HL-60 (cell line): ENCODE results near the gene MORF4L1.
"Not testable (repeated sequence)": the region's sequence is repeated elsewhere in the genome, so short reads cannot be mapped to it uniquely, and the experiment has no call there.

Source experiments
- DNase-seq, 2 experiments: peaks; one replicate each; pipeline ENCODE4 v3.0.0-alpha.2; 2010 to 2020; ENCODE audit warnings: low read depth in 1 of 2, low spot score in 1 of 2
- H3K27ac ChIP-seq: fragments of 250-450 bp; sonication (Bioruptor Pico); replicated peaks from 2 replicates; pipeline ENCODE4 v1.5.1; 2020; ENCODE audit warnings: mild to moderate bottlenecking, moderate library complexity
- H3K27me3 ChIP-seq: fragments of 250-450 bp; sonication (Bioruptor Pico); 2 replicates; pipeline ENCODE4 v1.5.1; 2021; ENCODE audit warnings: mild to moderate bottlenecking, moderate library complexity; ENCODE audit not compliant: insufficient read depth, poor library complexity, severe bottlenecking
- H3K4me3 ChIP-seq: replicated peaks from 2 replicates; pipeline ENCODE4 v1.5.1; 2011; ENCODE audit warnings: mild to moderate bottlenecking, control low read depth, low read length; ENCODE audit not compliant: insufficient read depth
- CTCF ChIP-seq: IDR thresholded peaks from one replicate; pipeline ENCODE4 v1.5.1; 2011; ENCODE audit warnings: low read length, control low read depth, inconsistent platforms; ENCODE audit not compliant: insufficient read depth
- GABPA ChIP-seq: IDR thresholded peaks from 2 replicates; pipeline ENCODE4 v1.6.1; 2012; ENCODE audit warnings: low read depth
- POLR2AphosphoS5 ChIP-seq: IDR thresholded peaks from 2 replicates; pipeline ENCODE4 v1.6.1; 2012; ENCODE audit warnings: low read depth
- REST ChIP-seq: IDR thresholded peaks from 2 replicates; pipeline ENCODE4 v1.6.1; 2012; ENCODE audit warnings: low read depth; ENCODE audit not compliant: insufficient replicate concordance
- SPI1 ChIP-seq: IDR thresholded peaks from 2 replicates; pipeline ENCODE4 v1.6.1; 2012; ENCODE audit warnings: low read depth, mild to moderate bottlenecking, borderline replicate concordance

Gene MORF4L1

GRCh38 chr15:78842519-78842918 lies 30.2 kb upstream of the MORF4L1 start:
- Histone ChIP-seq H3K27ac (no peak overlapping the region), H3K27me3 (no peaks in the 10 kb centered on the region), H3K4me3 (no peak overlapping the region)
- TF ChIP-seq GABPA = no peak
- no peak for TF ChIP-seq SPI1
- no peak for TF ChIP-seq REST
- TF ChIP-seq CTCF = no peak
- TF ChIP-seq POLR2AphosphoS5 = no peak
- DNase-seq = no peak

- H3K27ac ChIP-seq, H3K4me3 ChIP-seq, DNase-seq, H3K27me3 ChIP-seq: not testable (repeated sequence)
Observed at GRCh38 chr15:78846906-78847305, 25.8 kb upstream of the MORF4L1 start.

- H3K27me3 ChIP-seq, H3K4me3 ChIP-seq, H3K27ac ChIP-seq, DNase-seq: not testable (repeated sequence)
Observed at GRCh38 chr15:78847387-78847906, 25.2 kb upstream of the MORF4L1 start.

- Histone ChIP-seq H3K27ac (no peak overlapping the region), H3K4me3 (no peak overlapping the region), H3K27me3 (no peaks in the 10 kb centered on the region)
- TF ChIP-seq REST (no peak), CTCF (no peak), POLR2AphosphoS5 (no peak), GABPA (no peak), SPI1 (no peak)
- DNase-seq = no peak
Observed at GRCh38 chr15:78850352-78850751, 22.3 kb upstream of the MORF4L1 start.

- H3K27me3 ChIP-seq = no peaks in the 10 kb centered on the region
- no peak for TF ChIP-seq GABPA
- TF ChIP-seq SPI1 = no peak
- TF ChIP-seq CTCF = no peak
- no peak for TF ChIP-seq POLR2AphosphoS5
- no peak for TF ChIP-seq REST
- H3K27ac ChIP-seq = no peak overlapping the region
- no peak for DNase-seq
- no peak overlapping the region for H3K4me3 ChIP-seq
Observed at GRCh38 chr15:78850941-78851755, 21.5 kb upstream of the MORF4L1 start.
